GM12801 (cell line): ENCODE measurements around the gene CRYBA2.

ENCODE experiments used
- TF ChIP-seq, protein P1 (sequence below): IDR thresholded peaks from one replicate; pipeline ENCODE4 v1.5.1; 2011; ENCODE audit warnings: control low read depth; ENCODE audit not compliant: insufficient read length; ENCODE audit errors: extremely low read depth

Gene CRYBA2

DNA sequence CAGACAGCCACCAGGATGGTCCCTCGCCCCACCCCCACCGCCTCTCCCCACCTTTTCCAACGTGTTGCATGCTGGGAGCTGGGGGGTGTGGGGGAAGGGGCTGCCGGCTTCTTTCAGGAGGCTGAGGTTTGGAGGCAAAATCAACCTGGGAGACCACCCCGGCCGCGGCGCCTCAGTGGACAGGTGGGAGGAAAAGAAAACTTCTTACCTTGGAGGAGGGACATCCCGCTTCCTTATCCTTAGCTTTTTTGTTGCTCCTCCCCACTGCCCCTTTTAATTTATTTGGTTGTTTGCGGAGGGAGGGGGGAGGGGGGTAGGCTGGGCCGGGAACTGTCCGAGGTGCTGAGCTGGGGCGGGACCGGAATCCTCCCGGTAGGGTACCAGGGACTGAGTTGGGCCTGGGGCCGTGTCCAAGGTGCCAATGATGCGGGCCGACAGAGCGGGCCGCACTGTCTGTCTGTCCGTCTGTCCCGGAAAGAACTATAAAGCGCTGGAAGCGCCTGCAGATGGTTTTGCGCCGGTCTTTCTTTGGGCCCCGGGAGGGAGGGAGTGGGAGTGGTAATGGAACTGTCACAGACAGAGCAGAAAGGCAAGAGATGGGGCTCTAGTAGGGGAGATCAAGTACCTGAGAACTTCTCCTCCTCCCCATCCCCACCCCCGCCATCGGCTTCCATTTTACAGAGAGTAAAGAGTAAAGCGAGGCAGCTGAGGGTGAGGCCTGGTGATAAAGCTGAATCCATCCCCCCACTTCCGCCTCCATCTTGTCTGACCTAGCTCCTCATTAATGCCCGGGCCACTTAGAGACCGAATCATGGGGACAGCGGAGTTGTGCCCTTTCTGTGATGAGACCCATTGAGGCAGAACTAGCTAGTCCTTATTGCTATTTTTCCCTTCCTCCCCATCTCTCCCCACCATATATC lies 31.3 kb downstream of the CRYBA2 start:
- TF ChIP-seq, protein P1, sequence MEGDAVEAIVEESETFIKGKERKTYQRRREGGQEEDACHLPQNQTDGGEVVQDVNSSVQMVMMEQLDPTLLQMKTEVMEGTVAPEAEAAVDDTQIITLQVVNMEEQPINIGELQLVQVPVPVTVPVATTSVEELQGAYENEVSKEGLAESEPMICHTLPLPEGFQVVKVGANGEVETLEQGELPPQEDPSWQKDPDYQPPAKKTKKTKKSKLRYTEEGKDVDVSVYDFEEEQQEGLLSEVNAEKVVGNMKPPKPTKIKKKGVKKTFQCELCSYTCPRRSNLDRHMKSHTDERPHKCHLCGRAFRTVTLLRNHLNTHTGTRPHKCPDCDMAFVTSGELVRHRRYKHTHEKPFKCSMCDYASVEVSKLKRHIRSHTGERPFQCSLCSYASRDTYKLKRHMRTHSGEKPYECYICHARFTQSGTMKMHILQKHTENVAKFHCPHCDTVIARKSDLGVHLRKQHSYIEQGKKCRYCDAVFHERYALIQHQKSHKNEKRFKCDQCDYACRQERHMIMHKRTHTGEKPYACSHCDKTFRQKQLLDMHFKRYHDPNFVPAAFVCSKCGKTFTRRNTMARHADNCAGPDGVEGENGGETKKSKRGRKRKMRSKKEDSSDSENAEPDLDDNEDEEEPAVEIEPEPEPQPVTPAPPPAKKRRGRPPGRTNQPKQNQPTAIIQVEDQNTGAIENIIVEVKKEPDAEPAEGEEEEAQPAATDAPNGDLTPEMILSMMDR: no peak

DNA sequence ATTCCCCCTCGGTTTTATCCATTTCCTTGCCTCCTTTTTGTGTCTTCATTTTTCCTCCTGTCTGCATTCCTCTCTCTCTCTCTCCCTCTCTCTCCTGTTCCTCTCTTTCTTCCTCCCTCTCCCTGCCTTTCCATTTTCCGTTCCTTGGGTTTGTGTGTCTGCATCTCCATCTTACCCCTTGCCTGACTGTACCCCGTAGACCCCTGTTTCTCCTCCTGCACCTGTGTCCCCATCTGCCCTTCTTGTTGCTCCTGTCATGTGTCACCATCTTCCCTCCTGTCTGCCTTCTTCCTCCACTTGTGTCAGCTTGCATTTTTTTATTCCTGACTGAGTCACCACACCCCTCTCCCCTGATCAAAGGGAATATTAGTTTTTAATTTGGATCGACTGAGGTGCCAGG lies 32.0 kb downstream of the CRYBA2 start:
- TF ChIP-seq, protein P1: no peak

DNA sequence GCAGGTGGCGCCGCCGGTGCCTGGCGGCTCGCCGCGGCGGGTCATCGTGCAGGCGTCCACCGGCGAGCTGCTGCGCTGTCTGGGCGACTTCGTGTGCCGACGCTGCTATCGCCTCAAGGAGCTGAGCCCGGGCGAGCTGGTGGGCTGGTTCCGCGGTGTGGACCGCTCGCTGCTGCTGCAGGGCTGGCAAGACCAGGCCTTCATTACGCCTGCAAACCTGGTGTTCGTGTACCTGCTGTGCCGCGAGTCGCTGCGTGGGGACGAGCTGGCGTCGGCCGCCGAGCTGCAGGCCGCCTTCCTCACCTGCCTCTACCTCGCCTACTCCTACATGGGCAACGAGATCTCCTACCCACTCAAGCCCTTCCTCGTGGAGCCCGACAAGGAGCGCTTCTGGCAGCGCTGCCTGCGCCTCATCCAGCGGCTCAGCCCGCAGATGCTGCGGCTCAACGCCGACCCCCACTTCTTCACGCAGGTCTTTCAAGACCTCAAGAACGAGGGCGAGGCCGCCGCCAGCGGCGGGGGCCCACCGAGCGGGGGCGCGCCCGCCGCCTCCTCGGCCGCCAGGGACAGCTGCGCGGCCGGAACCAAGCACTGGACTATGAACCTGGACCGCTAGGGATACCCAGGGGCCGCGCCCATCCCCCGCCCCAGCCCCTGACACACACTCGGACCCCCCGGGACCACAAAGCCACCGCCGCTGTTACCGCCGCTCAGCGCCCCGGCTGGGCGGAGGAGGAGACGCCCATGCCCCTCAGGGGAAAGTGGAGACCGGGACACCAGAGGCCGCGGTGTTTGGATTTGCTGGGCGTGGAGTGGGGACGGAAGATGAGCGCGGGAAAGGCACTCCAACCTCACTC lies 32.7 kb downstream of the CRYBA2 start:
- TF ChIP-seq, protein P1: no peak

DNA sequence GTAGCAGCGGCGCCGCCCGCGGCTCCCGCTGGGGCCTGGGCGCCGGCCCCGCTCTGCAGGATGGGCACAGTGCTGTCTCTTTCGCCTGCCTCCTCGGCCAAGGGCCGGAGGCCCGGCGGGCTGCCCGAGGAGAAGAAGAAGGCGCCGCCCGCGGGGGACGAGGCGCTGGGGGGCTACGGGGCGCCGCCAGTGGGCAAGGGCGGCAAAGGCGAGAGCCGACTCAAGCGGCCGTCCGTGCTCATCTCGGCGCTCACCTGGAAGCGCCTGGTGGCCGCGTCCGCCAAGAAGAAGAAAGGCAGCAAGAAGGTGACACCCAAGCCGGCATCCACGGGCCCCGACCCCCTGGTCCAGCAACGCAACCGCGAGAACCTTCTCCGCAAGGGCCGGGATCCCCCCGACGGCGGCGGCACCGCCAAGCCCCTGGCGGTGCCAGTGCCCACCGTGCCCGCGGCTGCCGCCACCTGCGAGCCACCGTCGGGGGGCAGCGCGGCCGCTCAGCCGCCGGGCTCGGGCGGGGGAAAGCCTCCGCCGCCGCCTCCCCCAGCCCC lies 33.4 kb downstream of the CRYBA2 start:
- TF ChIP-seq, protein P1: no peak

DNA sequence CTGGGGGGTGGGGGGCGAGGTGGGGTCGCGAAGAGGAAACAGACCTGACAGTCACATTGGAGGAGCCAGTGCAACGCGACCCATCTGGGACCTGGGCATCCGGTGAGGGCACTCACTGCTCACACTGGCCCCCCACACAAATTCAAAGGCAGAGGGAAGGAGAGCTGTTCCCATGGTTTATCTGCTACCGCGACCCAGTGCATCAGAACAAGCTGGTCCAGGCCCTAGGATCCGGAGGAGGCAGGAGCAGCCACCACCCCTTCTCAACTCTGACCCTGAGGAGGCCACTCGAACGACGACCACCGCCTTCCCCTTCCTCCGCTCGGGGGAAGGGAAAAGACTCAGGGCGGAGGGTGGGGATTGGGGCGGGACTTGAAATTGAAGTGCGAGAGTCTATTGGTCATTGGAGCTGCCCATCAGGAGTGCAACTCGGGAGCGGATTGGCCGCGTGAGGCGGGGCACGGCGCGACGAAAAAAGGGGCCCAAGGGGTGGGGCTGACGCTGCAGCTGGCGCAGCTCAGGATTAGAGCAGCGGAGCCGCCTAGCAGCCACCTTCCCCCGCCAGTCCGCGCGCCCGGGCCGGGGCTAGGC lies 34.0 kb downstream of the CRYBA2 start, which contains the start of gene CDK5R2:
TSS of gene CDK5R2 (plus strand) at position 526 of the 591 bp plus-strand sequence. CDS start 155 bp downstream, outside the sequence.
- TF ChIP-seq, protein P1: no peak

DNA sequence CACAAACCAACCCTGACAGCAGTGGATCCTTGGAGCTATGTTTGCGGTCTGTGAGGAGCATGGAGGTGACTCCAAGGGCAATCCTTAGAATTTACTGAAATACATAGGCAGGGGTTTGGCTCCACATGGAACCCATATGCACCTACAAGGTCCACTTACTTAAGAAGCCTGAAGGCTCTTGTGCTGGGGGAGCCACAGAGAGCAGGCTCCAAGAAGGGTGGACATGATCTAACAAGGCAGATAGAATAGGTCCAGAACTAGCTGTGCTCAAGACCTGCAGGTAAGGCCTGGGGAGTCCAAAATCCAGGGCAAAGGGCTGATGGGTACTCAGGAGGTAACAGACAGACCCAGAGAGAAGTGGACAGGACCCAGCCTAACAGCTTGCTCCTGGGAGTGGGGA lies 34.9 kb downstream of the CRYBA2 start:
- TF ChIP-seq, protein P1: no peak
